ENCODE measurements around the gene VMO1. TPM values are rescaled to one million over a fixed set of nuclear protein-coding genes. Genes with fewer than 3 reads are reported as not detected.

The VMO1 gene
- total RNA-seq, 1 experiment from 2014 or later, result not detected

DNA sequence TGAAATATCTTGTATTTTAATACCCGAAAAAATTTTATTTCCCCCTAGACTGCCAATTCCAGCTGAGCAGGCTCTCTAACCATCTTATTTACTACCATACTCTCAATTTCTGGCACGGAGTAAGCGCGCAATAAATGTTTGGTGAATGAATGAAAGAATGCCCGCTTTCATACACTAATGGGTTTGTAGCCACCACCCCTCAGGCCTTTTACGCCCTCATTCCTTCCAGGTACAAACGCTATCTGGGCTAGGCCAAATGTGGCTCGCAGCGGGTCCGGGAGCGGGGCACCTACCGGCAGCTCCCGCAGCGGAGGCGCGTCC lies 20.3 kb upstream of the VMO1 start:
- Histone ChIP-seq H2BK120ac (ENCODE audit: low read depth, low read length, poor library complexity, severe bottlenecking) (no peak overlapping the region), H2BK15ac (ENCODE audit: low read depth, low read length) (no peak overlapping the region), H3K23ac (ENCODE audit: insufficient read length, low read depth, low read length) (no peak overlapping the region), H3K79me2 (ENCODE audit: insufficient read depth, low read length) (no peaks in the 10 kb centered on the region), H3K9me3 (ENCODE audit: control insufficient read depth, low read depth, low read length) (no peaks in the 10 kb centered on the region), H3K27me3 (ENCODE audit: insufficient read depth, low read length) (no peaks in the 10 kb centered on the region), H3K56ac (ENCODE audit: insufficient read length, low read depth, low read length) (no peak overlapping the region), H2AK5ac (ENCODE audit: insufficient read length, low read length) (no peak overlapping the region), H3T11ph (ENCODE audit: low read length) (no peak overlapping the region), H3K23me2 (ENCODE audit: insufficient read length, low read depth, low read length, poor library complexity, severe bottlenecking) (peaks cover 5% of the 10 kb centered on the region), H3K18ac (ENCODE audit: insufficient read length, low read depth, low read length) (no peak overlapping the region), H2BK5ac (ENCODE audit: insufficient read length, low read length) (no peak overlapping the region), H3K4ac (ENCODE audit: low read depth, low read length) (no peak overlapping the region), H4K20me1 (ENCODE audit: control insufficient read depth, insufficient read depth, insufficient read length) (no peaks in the 10 kb centered on the region), H4K91ac (ENCODE audit: insufficient read length, low read depth, low read length) (no peak overlapping the region), H3K9ac (ENCODE audit: extremely low read depth, insufficient read length, low read length) (no peak overlapping the region), H3K4me1 (ENCODE audit: insufficient read depth, low read length) (no peaks in the 10 kb centered on the region), H4K5ac (ENCODE audit: insufficient read length, low read depth, low read length) (no peak overlapping the region), H2AFZ (ENCODE audit: low read length) (no peak overlapping the region), H2BK20ac (ENCODE audit: low read depth, low read length, poor library complexity, severe bottlenecking) (no peak overlapping the region), H2BK12ac (ENCODE audit: insufficient read length, low read depth, low read length) (no peak overlapping the region), H3K27ac (ENCODE audit: insufficient read length, low read depth, low read length) (no peak overlapping the region), H3K4me2 (ENCODE audit: insufficient read depth, insufficient read length, low read length) (peak overlapping the region; percentile 26), H4K8ac (replicated peaks; ENCODE audit: insufficient read length, low read depth, low read length) (no peak overlapping the region), H3K14ac (ENCODE audit: insufficient read depth, low read length) (no peak overlapping the region), H3K79me1 (ENCODE audit: insufficient read depth, low read depth, low read length, poor library complexity, severe bottlenecking) (no peaks in the 10 kb centered on the region)
- Mint-ChIP-seq H3K27ac (no peak overlapping the region), H3K27me3 (ENCODE audit: low read depth) (no peaks in the 10 kb centered on the region; the same call in 1 of the 2 replicates), H3K36me3 (ENCODE audit: insufficient read depth in 1 of 3, low read depth in 3 of 3) (peaks cover 14 to 29% (median 27%) of the 10 kb centered on the region in 3 experiments; a peak in 6 of 7 replicates), H3K4me3 (peak overlapping the region; percentile 69 to 82), H3K9me3 (no peaks in the 10 kb centered on the region), H3K4me1 (peaks cover 15 to 16% of the 10 kb centered on the region in 2 experiments)
- WGBS (ENCODE audit: extremely low coverage, insufficient read length, low lambda C conversion rate), result no CpG with 5 or more reads among the region's 16 CpGs
- no peak for DNase-seq
- TF ChIP-seq, protein P1, sequence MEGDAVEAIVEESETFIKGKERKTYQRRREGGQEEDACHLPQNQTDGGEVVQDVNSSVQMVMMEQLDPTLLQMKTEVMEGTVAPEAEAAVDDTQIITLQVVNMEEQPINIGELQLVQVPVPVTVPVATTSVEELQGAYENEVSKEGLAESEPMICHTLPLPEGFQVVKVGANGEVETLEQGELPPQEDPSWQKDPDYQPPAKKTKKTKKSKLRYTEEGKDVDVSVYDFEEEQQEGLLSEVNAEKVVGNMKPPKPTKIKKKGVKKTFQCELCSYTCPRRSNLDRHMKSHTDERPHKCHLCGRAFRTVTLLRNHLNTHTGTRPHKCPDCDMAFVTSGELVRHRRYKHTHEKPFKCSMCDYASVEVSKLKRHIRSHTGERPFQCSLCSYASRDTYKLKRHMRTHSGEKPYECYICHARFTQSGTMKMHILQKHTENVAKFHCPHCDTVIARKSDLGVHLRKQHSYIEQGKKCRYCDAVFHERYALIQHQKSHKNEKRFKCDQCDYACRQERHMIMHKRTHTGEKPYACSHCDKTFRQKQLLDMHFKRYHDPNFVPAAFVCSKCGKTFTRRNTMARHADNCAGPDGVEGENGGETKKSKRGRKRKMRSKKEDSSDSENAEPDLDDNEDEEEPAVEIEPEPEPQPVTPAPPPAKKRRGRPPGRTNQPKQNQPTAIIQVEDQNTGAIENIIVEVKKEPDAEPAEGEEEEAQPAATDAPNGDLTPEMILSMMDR (conservative IDR thresholded peaks at IDR 0.05), result no peak
